GM10847 (cell line): Measurements from ENCODE around the gene ZNF775.

Experiments
- POLR2A ChIP-seq: IDR thresholded peaks from 2 replicates; pipeline ENCODE4 v1.6.1; 2011; ENCODE audit not compliant: insufficient read length; ENCODE audit errors: extremely low read depth

Gene ZNF775

GRCh38 chr7:150340875-150341262, 38.3 kb upstream of the ZNF775 start:
- no peak for TF ChIP-seq POLR2A

- no peak for TF ChIP-seq POLR2A
These were observed 37.6 kb upstream of the ZNF775 start, which contains the start of gene RARRES2 for GRCh38 chr7:150341263-150342120. Gene RARRES2 (minus strand): TSS chr7:150341629. CDS start chr7:150340609, 1,020 bp downstream.

- no peak for TF ChIP-seq POLR2A
These were observed 37.1 kb upstream of the ZNF775 start for GRCh38 chr7:150342121-150342408.

- TF ChIP-seq POLR2A, result no peak
These were observed 35.9 kb upstream of the ZNF775 start for GRCh38 chr7:150343225-150343624.

- no peak for TF ChIP-seq POLR2A
These were observed 34.8 kb upstream of the ZNF775 start for GRCh38 chr7:150344299-150344698.

GRCh38 chr7:150345012-150345411, 34.1 kb upstream of the ZNF775 start:
- TF ChIP-seq POLR2A, result no peak

GRCh38 chr7:150346922-150347321, 32.2 kb upstream of the ZNF775 start:
- no peak for TF ChIP-seq POLR2A

- no peak for TF ChIP-seq POLR2A
These were observed 27.4 kb upstream of the ZNF775 start for GRCh38 chr7:150351587-150352194.

- TF ChIP-seq POLR2A, result no peak
These were observed 23.5 kb upstream of the ZNF775 start for GRCh38 chr7:150355666-150356059.

- no peak for TF ChIP-seq POLR2A
These were observed 22.7 kb upstream of the ZNF775 start for GRCh38 chr7:150356265-150356897.

- no peak for TF ChIP-seq POLR2A
These were observed 21.9 kb upstream of the ZNF775 start for GRCh38 chr7:150357270-150357669.

- no peak for TF ChIP-seq POLR2A
These were observed 21.2 kb upstream of the ZNF775 start for GRCh38 chr7:150357771-150358427.

GRCh38 chr7:150358433-150358832, 20.7 kb upstream of the ZNF775 start:
- TF ChIP-seq POLR2A, result no peak

GRCh38 chr7:150358988-150359621, 20.0 kb upstream of the ZNF775 start:
- no peak for TF ChIP-seq POLR2A
